Measurements from ENCODE around the gene CNTNAP2.

DNA sequence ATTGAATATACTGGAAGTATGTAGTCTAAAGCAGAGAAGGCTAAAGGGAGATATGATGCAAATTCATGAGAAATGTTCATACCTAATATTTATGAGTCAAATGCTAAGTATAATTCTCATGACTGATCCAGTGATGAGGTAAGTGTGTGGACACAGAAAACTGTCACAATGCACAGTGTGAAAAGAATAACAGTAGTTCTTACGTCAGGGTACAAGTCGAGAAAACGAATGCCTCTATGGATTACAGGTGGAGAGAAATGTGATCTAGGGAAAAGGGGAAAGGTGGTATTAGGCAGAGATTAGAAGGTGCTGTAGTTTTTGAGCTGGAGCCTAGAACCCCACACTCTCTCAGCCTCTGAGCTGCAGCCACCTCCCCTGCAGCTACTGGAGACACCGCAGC, 542.0 kb downstream of the CNTNAP2 start:
- TF ChIP-seq, protein P1, sequence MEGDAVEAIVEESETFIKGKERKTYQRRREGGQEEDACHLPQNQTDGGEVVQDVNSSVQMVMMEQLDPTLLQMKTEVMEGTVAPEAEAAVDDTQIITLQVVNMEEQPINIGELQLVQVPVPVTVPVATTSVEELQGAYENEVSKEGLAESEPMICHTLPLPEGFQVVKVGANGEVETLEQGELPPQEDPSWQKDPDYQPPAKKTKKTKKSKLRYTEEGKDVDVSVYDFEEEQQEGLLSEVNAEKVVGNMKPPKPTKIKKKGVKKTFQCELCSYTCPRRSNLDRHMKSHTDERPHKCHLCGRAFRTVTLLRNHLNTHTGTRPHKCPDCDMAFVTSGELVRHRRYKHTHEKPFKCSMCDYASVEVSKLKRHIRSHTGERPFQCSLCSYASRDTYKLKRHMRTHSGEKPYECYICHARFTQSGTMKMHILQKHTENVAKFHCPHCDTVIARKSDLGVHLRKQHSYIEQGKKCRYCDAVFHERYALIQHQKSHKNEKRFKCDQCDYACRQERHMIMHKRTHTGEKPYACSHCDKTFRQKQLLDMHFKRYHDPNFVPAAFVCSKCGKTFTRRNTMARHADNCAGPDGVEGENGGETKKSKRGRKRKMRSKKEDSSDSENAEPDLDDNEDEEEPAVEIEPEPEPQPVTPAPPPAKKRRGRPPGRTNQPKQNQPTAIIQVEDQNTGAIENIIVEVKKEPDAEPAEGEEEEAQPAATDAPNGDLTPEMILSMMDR (IDR thresholded peaks at IDR 0.05): no peak
- no peak for TF ChIP-seq POLR2A (IDR thresholded peaks at IDR 0.05)
